GM12878 (cell line): ENCODE results near the gene ACE2.

Experiments used
- HCFC1 ChIP-seq: fragments of 150-350 bp; IDR thresholded peaks from 2 replicates; pipeline ENCODE4 v1.6.1; 2014; ENCODE audit warnings: low read length
- IRF3 ChIP-seq: fragments of 450-650 bp; IDR thresholded peaks from 2 replicates; pipeline ENCODE4 v1.6.1; 2014; ENCODE audit warnings: mild to moderate bottlenecking
- MAX ChIP-seq: IDR thresholded peaks from 2 replicates; pipeline ENCODE4 v1.6.1; 2012; ENCODE audit warnings: low read depth, low read length, improper control_type of control experiment
- SIN3A ChIP-seq: IDR thresholded peaks from 2 replicates; pipeline ENCODE4 v1.6.1; 2012; ENCODE audit warnings: low read depth, low read length, improper control_type of control experiment
- TARDBP ChIP-seq: IDR thresholded peaks from 2 replicates; pipeline ENCODE4 v1.6.1; 2016; ENCODE audit warnings: borderline replicate concordance
- WRNIP1 ChIP-seq: IDR thresholded peaks from 2 replicates; pipeline ENCODE4 v1.6.1; 2011; ENCODE audit warnings: low read depth, low read length, improper control_type of control experiment, borderline replicate concordance

- TF ChIP-seq MAX (no peak), WRNIP1 (no peak), IRF3 (no peak), TARDBP (no peak), HCFC1 (no peak), SIN3A (no peak)
Measured at GRCh38 chrX:15547356-15547755, 53.4 kb downstream of the ACE2 start.
